ENCODE results near the gene ALDH3B1.

DNA sequence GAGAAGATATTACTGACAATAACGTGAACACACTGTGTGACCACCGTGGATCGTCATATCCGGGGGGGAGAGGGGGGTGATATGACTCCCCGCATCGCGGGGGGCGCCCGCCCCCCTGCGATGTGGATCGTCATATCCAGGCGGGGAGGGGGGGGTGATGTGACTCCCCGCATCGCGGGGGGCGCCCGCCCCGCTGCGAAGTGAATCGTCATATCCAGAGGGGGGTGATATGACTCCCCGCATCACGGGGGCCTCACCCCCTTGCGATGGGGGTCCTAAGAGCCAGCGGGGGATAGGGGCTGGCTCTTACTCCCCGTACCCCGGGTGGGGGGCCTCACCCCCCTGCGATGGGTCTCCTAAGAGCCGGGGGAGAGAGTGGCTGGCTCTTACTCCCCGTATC, 26.2 kb upstream of the ALDH3B1 start:
- no peak for TF ChIP-seq CTCF (IDR thresholded peaks at IDR 0.05; ENCODE audit: insufficient read depth, low read length, poor library complexity, severe bottlenecking)
- no peak for TF ChIP-seq EZH2phosphoT487 (conservative IDR thresholded peaks at IDR 0.05; ENCODE audit: low read length)

Data from SU-DHL-6 (cell line).